HEK293 (cell line): ENCODE results near the gene CATSPERE.

Source experiments
- CTCF ChIA-PET: fragments of 350-600 bp; formaldehyde crosslinking; extraction: SDS; loops from one replicate; lab custom pipeline; 2021; ENCODE audit warnings: antibody characterized with exemption; lab: Yijun Ruan, JAX
- POLR2A ChIA-PET: fragments of 300-600 bp; formaldehyde crosslinking; extraction: SDS; loops from one replicate; lab custom pipeline; 2020; ENCODE audit warnings: antibody characterized with exemption, inconsistent platforms; lab: Yijun Ruan, JAX
- H3K27ac ChIP-seq: fragments of 200-500 bp; sonication (Bioruptor generic); 2 replicates; pipeline ENCODE4 v1.5.1; 2014; ENCODE audit warnings: low read depth, low read length, control low read depth, inconsistent platforms; ENCODE audit errors: extremely low read depth
- H3K36me3 ChIP-seq, 2 experiments: fragments of 200-500 bp in 1 of 2; sonication (Bioruptor generic) in 1 of 2; 1 replicate in 1 of 2; 2 replicates in 1 of 2; pipeline ENCODE4 v1.5.1; 2014 to 2017; ENCODE audit warnings: inconsistent platforms in 2 of 2, low read length in 2 of 2; ENCODE audit not compliant: control insufficient read depth in 2 of 2, insufficient read depth in 1 of 2
- H3K4me1 ChIP-seq: fragments of 200-500 bp; sonication (Bioruptor generic); 2 replicates; pipeline ENCODE4 v1.5.1; 2014; ENCODE audit warnings: mild to moderate bottlenecking, low read length, inconsistent platforms; ENCODE audit not compliant: control insufficient read depth, insufficient read depth
- H3K4me3 ChIP-seq: 2 replicates; pipeline ENCODE4 v1.5.1; 2011; ENCODE audit warnings: low read depth, mild to moderate bottlenecking, control low read depth, low read length, moderate library complexity
- H3K9me3 ChIP-seq: fragments of 200-500 bp; sonication (Bioruptor generic); 2 replicates; pipeline ENCODE4 v1.5.1; 2014; ENCODE audit warnings: low read depth, low read length, inconsistent platforms; ENCODE audit not compliant: control insufficient read depth, insufficient read depth
- GLIS2 ChIP-seq: fragments of 450-650 bp; formaldehyde crosslinking; IDR thresholded peaks from 2 replicates; pipeline ENCODE4 v1.5.1; 2016; ENCODE audit warnings: missing biosample characterization, missing genetic modification characterization
- IKZF3 ChIP-seq: fragments of 450-650 bp; IDR thresholded peaks from 2 replicates; pipeline ENCODE4 v1.5.0; 2018; ENCODE audit warnings: missing biosample characterization, mild to moderate bottlenecking, missing genetic modification characterization, moderate library complexity
- KLF7 ChIP-seq: fragments of 450-650 bp; formaldehyde crosslinking; IDR thresholded peaks from 2 replicates; pipeline ENCODE4 v1.5.1; 2016; ENCODE audit warnings: missing biosample characterization, missing genetic modification characterization, borderline replicate concordance
- SP2 ChIP-seq: fragments of 450-650 bp; formaldehyde crosslinking; IDR thresholded peaks from 2 replicates; pipeline ENCODE4 v1.5.1; 2016; ENCODE audit warnings: missing biosample characterization, missing genetic modification characterization
- SP3 ChIP-seq: fragments of 450-650 bp; formaldehyde crosslinking; IDR thresholded peaks from 2 replicates; pipeline ENCODE4 v1.5.1; 2016; ENCODE audit warnings: missing biosample characterization, missing genetic modification characterization
- TCF7L2 ChIP-seq: IDR thresholded peaks from 2 replicates; pipeline ENCODE4 v1.6.1; 2011; ENCODE audit warnings: low read depth, mild to moderate bottlenecking, inconsistent platforms, low read length, moderate library complexity, borderline replicate concordance
- TRIM28 ChIP-seq: IDR thresholded peaks from 2 replicates; pipeline ENCODE4 v1.6.1; 2011; ENCODE audit warnings: low read length, control low read depth, borderline replicate concordance
- ZNF121 ChIP-seq: fragments of 450-650 bp; formaldehyde crosslinking; IDR thresholded peaks from 2 replicates; pipeline ENCODE4 v1.5.1; 2016; ENCODE audit warnings: missing biosample characterization, missing genetic modification characterization
- ZNF133 ChIP-seq: fragments of 450-650 bp; formaldehyde crosslinking; IDR thresholded peaks from 2 replicates; pipeline ENCODE4 v1.5.1; 2016; ENCODE audit warnings: missing biosample characterization, missing genetic modification characterization
- ZNF211 ChIP-seq: fragments of 450-650 bp; formaldehyde crosslinking; IDR thresholded peaks from 2 replicates; pipeline ENCODE4 v1.5.1; 2016; ENCODE audit warnings: low read depth, missing biosample characterization, missing genetic modification characterization
- ZNF23 ChIP-seq: fragments of 450-650 bp; formaldehyde crosslinking; IDR thresholded peaks from 2 replicates; pipeline ENCODE4 v1.5.1; 2016; ENCODE audit warnings: missing biosample characterization, missing genetic modification characterization, borderline replicate concordance
- ZNF292 ChIP-seq: fragments of 450-650 bp; formaldehyde crosslinking; IDR thresholded peaks from 2 replicates; pipeline ENCODE4 v1.5.1; 2016; ENCODE audit warnings: low read depth, missing biosample characterization, missing genetic modification characterization, borderline replicate concordance
- ZNF350 ChIP-seq: fragments of 450-650 bp; formaldehyde crosslinking; IDR thresholded peaks from 2 replicates; pipeline ENCODE4 v1.5.0; 2017; ENCODE audit warnings: missing biosample characterization, mild to moderate bottlenecking, missing genetic modification characterization
- ZNF366 ChIP-seq: fragments of 450-650 bp; formaldehyde crosslinking; conservative IDR thresholded peaks from 2 replicates; pipeline ENCODE4 v1.5.1; 2016; ENCODE audit warnings: missing biosample characterization, missing genetic modification characterization
- ZNF391 ChIP-seq: fragments of 450-650 bp; formaldehyde crosslinking; IDR thresholded peaks from 2 replicates; pipeline ENCODE4 v1.5.1; 2016; ENCODE audit warnings: low read depth, missing biosample characterization, missing genetic modification characterization, borderline replicate concordance
- ZNF510 ChIP-seq: fragments of 450-650 bp; formaldehyde crosslinking; IDR thresholded peaks from 2 replicates; pipeline ENCODE4 v1.5.1; 2018; ENCODE audit warnings: mild to moderate bottlenecking, missing genetic modification characterization, missing biosample characterization; ENCODE audit not compliant: insufficient replicate concordance
- ZNF529 ChIP-seq: fragments of 450-650 bp; formaldehyde crosslinking; IDR thresholded peaks from 2 replicates; pipeline ENCODE4 v1.5.1; 2017; ENCODE audit warnings: missing genetic modification characterization, missing biosample characterization; ENCODE audit not compliant: insufficient replicate concordance
- ZNF530 ChIP-seq: fragments of 450-650 bp; formaldehyde crosslinking; IDR thresholded peaks from 2 replicates; pipeline ENCODE4 v1.5.1; 2016; ENCODE audit warnings: low read depth, missing biosample characterization, missing genetic modification characterization
- ZNF571 ChIP-seq: fragments of 450-650 bp; formaldehyde crosslinking; IDR thresholded peaks from 2 replicates; pipeline ENCODE4 v1.5.0; 2017; ENCODE audit warnings: missing biosample characterization, missing genetic modification characterization
- ZNF654 ChIP-seq: fragments of 450-650 bp; formaldehyde crosslinking; IDR thresholded peaks from 2 replicates; pipeline ENCODE4 v1.5.1; 2016; ENCODE audit warnings: low read depth, missing biosample characterization, missing genetic modification characterization
- ZNF664 ChIP-seq: fragments of 450-650 bp; formaldehyde crosslinking; IDR thresholded peaks from 2 replicates; pipeline ENCODE4 v1.5.1; 2016; ENCODE audit warnings: missing biosample characterization, missing genetic modification characterization
- ZNF677 ChIP-seq: fragments of 450-650 bp; IDR thresholded peaks from 2 replicates; pipeline ENCODE4 v1.5.0; 2018; ENCODE audit warnings: missing biosample characterization, mild to moderate bottlenecking, missing genetic modification characterization, moderate library complexity
- ZNF707 ChIP-seq: fragments of 450-650 bp; formaldehyde crosslinking; IDR thresholded peaks from 2 replicates; pipeline ENCODE4 v1.5.1; 2016; ENCODE audit warnings: missing biosample characterization, missing genetic modification characterization
- ZNF792 ChIP-seq: fragments of 450-650 bp; formaldehyde crosslinking; IDR thresholded peaks from 2 replicates; pipeline ENCODE4 v1.5.1; 2016; ENCODE audit warnings: missing biosample characterization, missing genetic modification characterization
- ZNF830 ChIP-seq: fragments of 450-650 bp; IDR thresholded peaks from 2 replicates; pipeline ENCODE4 v1.5.0; 2018; ENCODE audit warnings: missing biosample characterization, missing genetic modification characterization, low read depth, mild to moderate bottlenecking, moderate library complexity
- ZSCAN16 ChIP-seq: fragments of 450-650 bp; formaldehyde crosslinking; IDR thresholded peaks from 2 replicates; pipeline ENCODE4 v1.5.1; 2016; ENCODE audit warnings: missing biosample characterization, missing genetic modification characterization
- TF ChIP-seq, protein P1 (sequence below): fragments of 450-650 bp; formaldehyde crosslinking; IDR thresholded peaks from 2 replicates; pipeline ENCODE4; 2016; ENCODE audit warnings: missing biosample characterization, missing genetic modification characterization
- TF ChIP-seq, protein P2 (sequence below): fragments of 450-650 bp; formaldehyde crosslinking; IDR thresholded peaks from 2 replicates; pipeline ENCODE4 v1.5.1; 2017; ENCODE audit warnings: missing biosample characterization, missing genetic modification characterization
- TF ChIP-seq, protein P3 (sequence below): fragments of 450-650 bp; formaldehyde crosslinking; IDR thresholded peaks from 2 replicates; pipeline ENCODE4 v1.5.1; 2016; ENCODE audit warnings: missing biosample characterization, missing genetic modification characterization
- TF ChIP-seq, protein P4 (sequence below): fragments of 450-650 bp; formaldehyde crosslinking; IDR thresholded peaks from 2 replicates; pipeline ENCODE4 v1.5.1; 2016; ENCODE audit warnings: missing biosample characterization, missing genetic modification characterization, low read depth

Gene CATSPERE, protein sequence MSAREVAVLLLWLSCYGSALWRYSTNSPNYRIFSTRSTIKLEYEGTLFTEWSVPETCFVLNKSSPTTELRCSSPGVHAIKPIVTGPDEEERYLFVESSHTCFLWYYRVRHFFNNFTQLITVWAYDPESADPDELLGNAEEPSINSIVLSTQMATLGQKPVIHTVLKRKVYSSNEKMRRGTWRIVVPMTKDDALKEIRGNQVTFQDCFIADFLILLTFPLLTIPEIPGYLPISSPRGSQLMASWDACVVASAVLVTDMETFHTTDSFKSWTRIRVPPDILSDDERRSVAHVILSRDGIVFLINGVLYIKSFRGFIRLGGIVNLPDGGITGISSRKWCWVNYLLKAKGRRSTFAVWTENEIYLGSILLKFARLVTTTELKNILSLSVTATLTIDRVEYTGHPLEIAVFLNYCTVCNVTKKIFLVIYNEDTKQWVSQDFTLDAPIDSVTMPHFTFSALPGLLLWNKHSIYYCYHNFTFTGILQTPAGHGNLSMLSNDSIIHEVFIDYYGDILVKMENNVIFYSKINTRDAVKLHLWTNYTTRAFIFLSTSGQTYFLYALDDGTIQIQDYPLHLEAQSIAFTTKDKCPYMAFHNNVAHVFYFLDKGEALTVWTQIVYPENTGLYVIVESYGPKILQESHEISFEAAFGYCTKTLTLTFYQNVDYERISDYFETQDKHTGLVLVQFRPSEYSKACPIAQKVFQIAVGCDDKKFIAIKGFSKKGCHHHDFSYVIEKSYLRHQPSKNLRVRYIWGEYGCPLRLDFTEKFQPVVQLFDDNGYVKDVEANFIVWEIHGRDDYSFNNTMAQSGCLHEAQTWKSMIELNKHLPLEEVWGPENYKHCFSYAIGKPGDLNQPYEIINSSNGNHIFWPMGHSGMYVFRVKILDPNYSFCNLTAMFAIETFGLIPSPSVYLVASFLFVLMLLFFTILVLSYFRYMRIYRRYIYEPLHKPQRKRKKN

DNA sequence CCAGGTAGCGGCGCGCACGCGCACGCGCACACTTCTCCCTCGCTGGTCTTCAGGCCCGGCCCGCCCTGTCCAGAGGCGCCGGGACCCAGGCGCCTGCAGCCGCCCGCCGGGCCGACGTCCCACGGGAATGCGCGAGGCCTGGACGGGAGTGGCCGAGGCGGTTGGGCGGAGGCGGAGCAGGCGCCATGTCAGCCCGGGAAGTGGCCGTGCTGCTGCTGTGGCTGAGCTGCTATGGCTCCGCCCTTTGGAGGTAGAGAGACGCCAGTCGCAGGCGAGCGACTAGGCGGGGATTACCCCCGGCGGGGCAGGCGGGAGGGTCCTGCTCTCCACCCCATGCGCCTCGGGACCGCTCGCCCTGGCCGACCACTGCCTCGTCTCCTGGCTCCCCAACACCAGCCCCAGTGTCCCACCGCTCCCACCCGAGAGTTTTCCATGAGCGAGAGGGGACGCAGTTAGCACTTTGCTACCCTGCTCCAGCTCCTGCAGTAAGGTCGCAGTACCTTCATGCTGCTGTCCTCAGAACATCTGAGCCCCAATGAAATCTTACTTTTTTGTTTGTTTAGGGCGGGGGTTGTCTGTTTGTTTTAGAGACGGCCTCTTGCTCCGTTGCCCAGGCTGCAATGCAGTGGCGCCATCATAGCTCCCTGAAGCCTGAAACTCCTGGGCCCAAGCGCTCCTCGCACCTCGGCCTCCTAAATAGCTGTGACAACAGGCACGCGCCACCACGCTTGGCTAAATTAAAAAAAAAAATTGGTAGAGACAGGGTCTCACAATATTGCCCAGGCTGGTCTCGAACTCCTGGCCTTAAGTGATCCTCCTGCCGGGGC lies at the start of gene CATSPERE:
Gene CATSPERE (plus strand): TSS at position 29 of the 827 bp plus-strand sequence. CDS start 157 bp downstream, at position 186.
- no peaks in the 10 kb centered on the region for H3K4me1 ChIP-seq
- POLR2A ChIA-PET = interaction anchor here (1.0 to 1.4 kb wide), 2 partner anchors 10 to 15 kb away, joined by 3 to 7 read pairs; no protein-coding TSS in a partner anchor
- H3K36me3 ChIP-seq = no peaks in the 10 kb centered on the region
- CTCF ChIA-PET = no interaction called here
- peak within 1 kb of the TSS; percentile 27 for H3K4me3 ChIP-seq
- no peaks in the 10 kb centered on the region for H3K9me3 ChIP-seq
- peak within 1 kb of the TSS; percentile 58 for H3K27ac ChIP-seq
- TF ChIP-seq TRIM28 = peak; percentile 82; the same call in 1 of the 2 replicates
- no peak for TF ChIP-seq ZNF292 (tag by site-specific recombination)
- TF ChIP-seq ZNF510 (tag by site-specific recombination) = no peak
- TF ChIP-seq ZNF366 (tag by site-specific recombination) = no peak; the same call in 1 of the 2 replicates
- TF ChIP-seq, protein P1, sequence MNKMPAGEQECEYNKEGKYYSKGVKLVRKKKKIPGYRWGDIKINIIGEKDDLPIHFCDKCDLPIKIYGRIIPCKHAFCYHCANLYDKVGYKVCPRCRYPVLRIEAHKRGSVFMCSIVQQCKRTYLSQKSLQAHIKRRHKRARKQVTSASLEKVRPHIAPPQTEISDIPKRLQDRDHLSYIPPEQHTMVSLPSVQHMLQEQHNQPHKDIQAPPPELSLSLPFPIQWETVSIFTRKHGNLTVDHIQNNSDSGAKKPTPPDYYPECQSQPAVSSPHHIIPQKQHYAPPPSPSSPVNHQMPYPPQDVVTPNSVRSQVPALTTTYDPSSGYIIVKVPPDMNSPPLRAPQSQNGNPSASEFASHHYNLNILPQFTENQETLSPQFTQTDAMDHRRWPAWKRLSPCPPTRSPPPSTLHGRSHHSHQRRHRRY (tag by site-specific recombination) = no peak
- no peak for TF ChIP-seq ZNF664 (tag by site-specific recombination)
- no peak for TF ChIP-seq ZNF654 (tag by site-specific recombination)
- TF ChIP-seq ZSCAN16 (tag by site-specific recombination) = no peak
- no peak for TF ChIP-seq ZNF707
- no peak for TF ChIP-seq ZNF211 (tag by site-specific recombination)
- TF ChIP-seq ZNF391 (tag by site-specific recombination) = peak; percentile 13; the same call in 1 of the 2 replicates
- peak; percentile 89 for TF ChIP-seq IKZF3 (tag by site-specific recombination)
- TF ChIP-seq, protein P2, sequence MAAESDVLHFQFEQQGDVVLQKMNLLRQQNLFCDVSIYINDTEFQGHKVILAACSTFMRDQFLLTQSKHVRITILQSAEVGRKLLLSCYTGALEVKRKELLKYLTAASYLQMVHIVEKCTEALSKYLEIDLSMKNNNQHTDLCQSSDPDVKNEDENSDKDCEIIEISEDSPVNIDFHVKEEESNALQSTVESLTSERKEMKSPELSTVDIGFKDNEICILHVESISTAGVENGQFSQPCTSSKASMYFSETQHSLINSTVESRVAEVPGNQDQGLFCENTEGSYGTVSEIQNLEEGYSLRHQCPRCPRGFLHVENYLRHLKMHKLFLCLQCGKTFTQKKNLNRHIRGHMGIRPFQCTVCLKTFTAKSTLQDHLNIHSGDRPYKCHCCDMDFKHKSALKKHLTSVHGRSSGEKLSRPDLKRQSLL (tag by site-specific recombination) = no peak
- TF ChIP-seq ZNF133 (tag by site-specific recombination) = no peak
- no peak for TF ChIP-seq ZNF350
- no peak for TF ChIP-seq ZNF571 (tag by site-specific recombination)
- TF ChIP-seq ZNF23 = no peak
- no peak for TF ChIP-seq ZNF830
- TF ChIP-seq TCF7L2 = no peak
- TF ChIP-seq ZNF529 = no peak
- TF ChIP-seq, protein P3, sequence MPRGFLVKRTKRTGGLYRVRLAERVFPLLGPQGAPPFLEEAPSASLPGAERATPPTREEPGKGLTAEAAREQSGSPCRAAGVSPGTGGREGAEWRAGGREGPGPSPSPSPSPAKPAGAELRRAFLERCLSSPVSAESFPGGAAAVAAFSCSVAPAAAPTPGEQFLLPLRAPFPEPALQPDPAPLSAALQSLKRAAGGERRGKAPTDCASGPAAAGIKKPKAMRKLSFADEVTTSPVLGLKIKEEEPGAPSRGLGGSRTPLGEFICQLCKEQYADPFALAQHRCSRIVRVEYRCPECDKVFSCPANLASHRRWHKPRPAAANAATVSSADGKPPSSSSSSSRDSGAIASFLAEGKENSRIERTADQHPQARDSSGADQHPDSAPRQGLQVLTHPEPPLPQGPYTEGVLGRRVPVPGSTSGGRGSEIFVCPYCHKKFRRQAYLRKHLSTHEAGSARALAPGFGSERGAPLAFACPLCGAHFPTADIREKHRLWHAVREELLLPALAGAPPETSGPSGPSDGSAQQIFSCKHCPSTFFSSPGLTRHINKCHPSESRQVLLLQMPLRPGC (tag by site-specific recombination) = no peak
- peak; percentile 96 for TF ChIP-seq GLIS2 (tag by site-specific recombination)
- TF ChIP-seq ZNF530 (tag by site-specific recombination) = no peak
- TF ChIP-seq, protein P4, sequence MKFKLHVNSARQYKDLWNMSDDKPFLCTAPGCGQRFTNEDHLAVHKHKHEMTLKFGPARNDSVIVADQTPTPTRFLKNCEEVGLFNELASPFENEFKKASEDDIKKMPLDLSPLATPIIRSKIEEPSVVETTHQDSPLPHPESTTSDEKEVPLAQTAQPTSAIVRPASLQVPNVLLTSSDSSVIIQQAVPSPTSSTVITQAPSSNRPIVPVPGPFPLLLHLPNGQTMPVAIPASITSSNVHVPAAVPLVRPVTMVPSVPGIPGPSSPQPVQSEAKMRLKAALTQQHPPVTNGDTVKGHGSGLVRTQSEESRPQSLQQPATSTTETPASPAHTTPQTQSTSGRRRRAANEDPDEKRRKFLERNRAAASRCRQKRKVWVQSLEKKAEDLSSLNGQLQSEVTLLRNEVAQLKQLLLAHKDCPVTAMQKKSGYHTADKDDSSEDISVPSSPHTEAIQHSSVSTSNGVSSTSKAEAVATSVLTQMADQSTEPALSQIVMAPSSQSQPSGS (tag by site-specific recombination) = no peak
- TF ChIP-seq ZNF792 (tag by site-specific recombination) = no peak
- TF ChIP-seq ZNF121 (tag by site-specific recombination) = 0 out of 2 replicates have a peak, but pooled peaks have one; percentile 48
- TF ChIP-seq SP3 (tag by site-specific recombination) = peak; percentile 81
- TF ChIP-seq KLF7 (tag by site-specific recombination) = 0 out of 2 replicates have a peak, but pooled peaks have one; percentile 47
- no peak for TF ChIP-seq ZNF677 (tag by site-specific recombination)
- TF ChIP-seq SP2 = peak; percentile 92
